ENCODE data around the gene IGF1R.

IGF1R gene

DNA sequence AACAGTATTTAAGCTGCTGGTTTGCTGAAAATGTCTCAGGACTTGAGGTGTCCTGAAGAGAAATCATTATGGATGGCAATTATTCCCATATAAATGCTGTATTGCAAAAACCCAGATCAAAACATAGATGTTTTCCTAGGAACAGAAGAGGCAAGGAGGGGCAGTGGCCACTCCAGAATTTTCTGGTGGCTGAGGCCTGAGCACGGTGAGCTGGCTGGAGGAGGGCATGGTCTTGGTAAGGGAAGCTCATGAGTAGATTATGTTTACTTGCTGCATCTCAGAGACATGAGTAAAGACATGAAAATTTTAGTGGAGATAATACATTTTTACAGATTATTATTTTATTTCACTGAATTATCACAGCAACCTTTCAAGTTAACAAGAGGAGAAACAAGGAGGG is 328.2 kb downstream of the IGF1R start:
- TF ChIP-seq, protein P1, sequence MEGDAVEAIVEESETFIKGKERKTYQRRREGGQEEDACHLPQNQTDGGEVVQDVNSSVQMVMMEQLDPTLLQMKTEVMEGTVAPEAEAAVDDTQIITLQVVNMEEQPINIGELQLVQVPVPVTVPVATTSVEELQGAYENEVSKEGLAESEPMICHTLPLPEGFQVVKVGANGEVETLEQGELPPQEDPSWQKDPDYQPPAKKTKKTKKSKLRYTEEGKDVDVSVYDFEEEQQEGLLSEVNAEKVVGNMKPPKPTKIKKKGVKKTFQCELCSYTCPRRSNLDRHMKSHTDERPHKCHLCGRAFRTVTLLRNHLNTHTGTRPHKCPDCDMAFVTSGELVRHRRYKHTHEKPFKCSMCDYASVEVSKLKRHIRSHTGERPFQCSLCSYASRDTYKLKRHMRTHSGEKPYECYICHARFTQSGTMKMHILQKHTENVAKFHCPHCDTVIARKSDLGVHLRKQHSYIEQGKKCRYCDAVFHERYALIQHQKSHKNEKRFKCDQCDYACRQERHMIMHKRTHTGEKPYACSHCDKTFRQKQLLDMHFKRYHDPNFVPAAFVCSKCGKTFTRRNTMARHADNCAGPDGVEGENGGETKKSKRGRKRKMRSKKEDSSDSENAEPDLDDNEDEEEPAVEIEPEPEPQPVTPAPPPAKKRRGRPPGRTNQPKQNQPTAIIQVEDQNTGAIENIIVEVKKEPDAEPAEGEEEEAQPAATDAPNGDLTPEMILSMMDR (conservative IDR thresholded peaks at IDR 0.05; ENCODE audit: low read depth, low read length) = no peak

DNA sequence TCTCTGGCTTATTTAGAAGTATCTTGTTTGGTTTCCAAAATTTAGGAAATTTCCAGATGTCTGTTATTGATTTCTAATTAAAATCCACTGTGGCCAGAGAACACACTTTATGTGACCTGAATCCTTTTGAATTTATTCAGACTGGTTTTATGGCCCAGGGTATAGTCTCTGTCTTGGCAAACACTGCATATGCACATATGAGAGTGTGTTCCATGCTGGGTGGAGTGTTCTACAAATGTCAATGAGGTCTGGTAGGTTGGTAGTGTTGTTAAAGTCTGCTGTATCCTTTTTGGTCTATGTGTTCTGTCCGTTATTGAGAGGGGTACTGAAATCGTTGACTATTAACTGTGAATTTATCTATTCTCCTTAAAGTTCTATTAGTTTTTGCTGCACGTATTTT is 329.1 kb downstream of the IGF1R start:
- TF ChIP-seq, protein P1 (conservative IDR thresholded peaks at IDR 0.05; ENCODE audit: low read depth, low read length) = no peak
- no peak for DNase-seq (ENCODE audit: low read depth)
- H3K4me3 ChIP-seq (ENCODE audit: low read length) = no peak overlapping the region

More for the DNA sequence above, 328.2 kb downstream of the IGF1R start:
- no peak overlapping the region for H3K4me3 ChIP-seq (ENCODE audit: low read length)
- DNase-seq (ENCODE audit: low read depth) = no peak

DNA sequence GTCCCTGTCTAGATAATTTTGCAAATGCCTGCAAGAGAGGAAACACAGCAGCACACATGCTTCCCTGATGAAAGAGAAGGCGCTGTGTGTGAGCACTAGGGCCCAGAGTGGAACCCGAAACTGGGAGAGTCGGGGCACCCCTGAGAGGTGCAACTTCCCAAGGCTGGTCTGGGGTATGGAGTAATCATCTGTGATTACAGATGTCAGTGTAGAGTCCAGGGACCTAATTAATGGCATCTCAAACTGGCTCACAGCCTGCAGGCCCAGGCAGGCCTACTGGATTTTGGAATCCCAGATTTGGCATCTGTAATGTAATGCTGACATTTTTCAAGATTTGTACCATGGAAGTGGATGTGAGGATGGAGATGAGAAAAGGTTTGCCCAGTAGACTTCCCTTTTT is 329.8 kb downstream of the IGF1R start:
- no peak overlapping the region for H3K4me3 ChIP-seq (ENCODE audit: low read length)
- no peak for DNase-seq (ENCODE audit: low read depth)
- TF ChIP-seq, protein P1 (conservative IDR thresholded peaks at IDR 0.05; ENCODE audit: low read depth, low read length) = no peak

DNA sequence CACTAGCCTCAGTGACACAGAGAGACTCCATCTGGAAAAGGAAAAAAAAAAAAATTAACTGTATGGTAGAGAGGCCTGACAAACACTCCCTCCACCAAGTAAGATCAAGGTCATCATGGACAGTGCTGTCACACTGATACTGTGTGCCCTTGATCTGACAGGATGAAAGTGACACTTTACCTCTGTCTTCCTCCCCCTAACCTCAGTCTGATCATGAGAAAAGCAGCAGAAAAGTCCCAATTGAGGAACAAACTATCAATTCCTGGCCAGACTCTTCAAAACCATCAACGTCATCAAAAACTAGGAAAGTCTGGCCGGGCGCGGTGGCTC is 332.5 kb downstream of the IGF1R start:
- TF ChIP-seq, protein P1 (conservative IDR thresholded peaks at IDR 0.05; ENCODE audit: low read depth, low read length) = no peak
- DNase-seq (ENCODE audit: low read depth) = no peak
- H3K4me3 ChIP-seq (ENCODE audit: low read length) = no peak overlapping the region

DNA sequence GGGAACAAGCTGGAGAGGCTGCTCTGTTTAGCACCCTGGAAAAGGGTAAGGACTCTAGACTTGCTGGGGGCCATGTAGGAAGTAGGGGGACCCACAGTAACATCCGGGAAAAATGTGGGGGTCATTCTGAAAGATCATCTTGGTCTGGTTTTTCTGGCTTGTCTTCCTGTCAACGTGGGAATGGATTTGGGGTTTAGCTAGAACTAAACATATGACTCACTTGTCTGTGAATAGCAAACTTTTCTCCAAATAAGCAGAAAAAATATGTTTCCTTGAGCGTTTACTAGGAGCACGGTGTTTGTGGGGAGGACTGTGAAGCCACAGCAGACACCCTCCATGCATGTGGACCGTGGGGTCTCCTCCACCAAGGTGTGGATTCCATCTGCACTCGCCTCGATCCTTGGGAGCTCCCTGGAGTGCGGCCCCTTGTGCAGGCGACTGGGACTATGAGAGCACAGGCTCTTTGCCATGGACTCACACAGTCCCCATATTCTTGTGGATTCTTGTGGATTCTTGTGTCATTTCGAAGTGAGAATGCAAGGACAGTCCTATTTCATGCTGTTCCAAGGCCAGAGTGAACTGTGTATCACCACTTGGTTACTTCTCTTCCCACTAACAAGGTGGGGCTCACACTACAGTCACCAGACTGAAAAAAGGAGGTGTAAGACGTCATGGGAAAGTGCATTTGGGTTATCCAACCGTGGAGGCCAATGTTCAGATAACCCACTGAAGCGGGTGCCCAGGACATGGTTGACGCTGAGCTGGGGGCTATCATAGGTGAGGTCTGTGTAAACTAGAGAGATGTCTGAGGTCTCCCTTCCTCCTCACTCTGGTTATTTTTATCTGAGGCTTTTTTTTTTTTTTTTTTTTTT is 333.7 kb downstream of the IGF1R start:
- no peak for DNase-seq (ENCODE audit: low read depth)
- TF ChIP-seq, protein P1 (conservative IDR thresholded peaks at IDR 0.05; ENCODE audit: low read depth, low read length) = no peak
- H3K4me3 ChIP-seq (ENCODE audit: low read length) = no peak overlapping the region

DNA sequence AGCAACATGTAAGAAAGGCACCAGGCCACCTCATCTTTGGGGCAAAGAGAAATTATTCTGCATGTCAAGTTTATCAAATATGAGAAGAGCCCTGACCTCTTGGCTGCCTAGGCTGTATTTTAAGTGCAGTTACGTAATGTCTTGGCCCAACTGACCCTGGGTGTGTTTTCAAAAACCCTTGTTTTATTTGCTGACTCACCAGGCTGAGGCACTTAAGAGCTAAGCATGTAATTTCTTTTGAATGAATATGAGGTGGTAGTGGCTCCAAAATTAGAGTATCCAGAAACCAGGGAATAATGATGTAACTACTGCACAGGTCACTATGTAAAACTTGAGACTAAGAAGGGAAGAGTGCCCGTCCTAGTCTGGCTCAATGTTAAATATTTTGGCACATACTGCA is 335.0 kb downstream of the IGF1R start:
- H3K4me3 ChIP-seq (ENCODE audit: low read length) = no peak overlapping the region
- TF ChIP-seq, protein P1 (conservative IDR thresholded peaks at IDR 0.05; ENCODE audit: low read depth, low read length) = no peak
- peak; percentile 78 for DNase-seq (ENCODE audit: low read depth)

DNA sequence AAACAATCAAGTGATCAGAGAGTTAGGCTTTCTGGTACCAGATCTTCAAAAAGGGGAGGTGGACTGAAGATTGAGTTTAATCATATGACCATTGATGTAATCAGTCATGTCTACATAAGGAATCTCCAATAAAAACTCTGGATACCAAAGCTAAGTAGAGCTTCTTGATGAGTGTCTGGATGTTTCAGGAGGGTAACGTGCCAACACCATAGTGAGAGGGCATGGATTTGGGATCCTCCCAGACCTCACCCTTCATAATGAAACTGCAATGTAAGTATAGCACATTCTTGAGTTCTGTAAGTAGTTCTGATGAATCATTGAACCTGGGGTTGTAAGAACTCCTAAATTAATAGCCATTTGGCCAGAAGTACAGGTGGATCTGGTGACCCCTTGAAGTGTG is 337.9 kb downstream of the IGF1R start:
- TF ChIP-seq, protein P1 (conservative IDR thresholded peaks at IDR 0.05; ENCODE audit: low read depth, low read length) = no peak
- no peak for DNase-seq (ENCODE audit: low read depth)
- no peak overlapping the region for H3K4me3 ChIP-seq (ENCODE audit: low read length)
